BE2C (cell line): ENCODE data around the gene LYPD3.
A peak's percentile ranks its signal among the peaks of the same experiment; 100 is the strongest.
"Not testable (repeated sequence)": the region's sequence is repeated elsewhere in the genome, so short reads cannot be mapped to it uniquely, and the experiment has no call there.

Experiments
- DNase-seq: peaks from one replicate; pipeline ENCODE4 v3.0.0-alpha.2; 2020
- H3K27me3 ChIP-seq: fragments of 250-450 bp; sonication (Bioruptor Pico); 2 replicates; pipeline ENCODE4 v1.5.1; 2020; ENCODE audit warnings: mild to moderate bottlenecking
- H3K36me3 ChIP-seq: fragments of 250-450 bp; sonication (Bioruptor Pico); 2 replicates; pipeline ENCODE4 v1.5.1; 2020; ENCODE audit warnings: mild to moderate bottlenecking
- H3K4me1 ChIP-seq: fragments of 250-450 bp; sonication (Bioruptor Pico); 2 replicates; pipeline ENCODE4 v1.5.1; 2020
- H3K4me3 ChIP-seq: 2 replicates; pipeline ENCODE4 v1.5.1; 2011; ENCODE audit warnings: low read depth, low read length
- H3K9me3 ChIP-seq: fragments of 250-450 bp; sonication (Bioruptor Pico); 2 replicates; pipeline ENCODE4 v1.5.1; 2020
- TF ChIP-seq, protein P1 (sequence below): IDR thresholded peaks from 2 replicates; pipeline ENCODE4 v1.5.1; 2012; ENCODE audit warnings: mild to moderate bottlenecking, low read depth, low read length

LYPD3 gene

DNA sequence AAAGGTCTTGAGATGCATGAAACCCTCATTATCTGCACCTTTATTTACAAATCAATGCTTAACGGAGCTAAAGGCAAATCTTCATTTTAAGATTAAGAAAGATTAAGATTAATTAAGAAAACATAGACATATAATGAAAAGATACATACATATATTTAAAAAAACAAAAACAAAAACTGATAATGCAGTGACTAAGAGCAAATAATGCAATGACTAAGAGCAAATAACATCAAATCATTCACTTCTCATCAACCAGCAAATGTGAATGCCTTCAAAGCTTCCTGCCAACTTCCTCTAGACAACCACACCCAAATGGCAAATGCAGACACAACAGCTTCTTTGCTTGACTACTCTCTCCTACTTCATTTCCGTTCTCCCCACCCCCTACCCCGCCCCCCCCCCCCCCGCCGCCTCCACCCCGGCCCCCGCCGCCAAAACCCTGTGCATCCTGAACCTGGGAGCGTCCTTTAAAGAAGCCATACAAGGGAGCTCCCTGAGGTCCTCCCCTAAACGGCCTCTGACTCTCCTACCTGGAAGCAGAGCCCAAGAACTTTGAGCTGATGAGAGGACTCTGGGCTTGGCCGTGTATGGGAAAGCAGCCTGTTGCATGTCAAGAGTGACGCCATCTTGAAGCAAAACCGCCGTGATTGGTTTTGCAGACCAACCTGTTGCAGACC lies 26.2 kb downstream of the LYPD3 start:
- Histone ChIP-seq H3K9me3 (no peaks in the 10 kb centered on the region), H3K36me3 (no peaks in the 10 kb centered on the region), H3K27me3 (no peaks in the 10 kb centered on the region), H3K4me1 (no peaks in the 10 kb centered on the region), H3K4me3 (no peak overlapping the region)
- DNase-seq, result no peak
- TF ChIP-seq, protein P1, sequence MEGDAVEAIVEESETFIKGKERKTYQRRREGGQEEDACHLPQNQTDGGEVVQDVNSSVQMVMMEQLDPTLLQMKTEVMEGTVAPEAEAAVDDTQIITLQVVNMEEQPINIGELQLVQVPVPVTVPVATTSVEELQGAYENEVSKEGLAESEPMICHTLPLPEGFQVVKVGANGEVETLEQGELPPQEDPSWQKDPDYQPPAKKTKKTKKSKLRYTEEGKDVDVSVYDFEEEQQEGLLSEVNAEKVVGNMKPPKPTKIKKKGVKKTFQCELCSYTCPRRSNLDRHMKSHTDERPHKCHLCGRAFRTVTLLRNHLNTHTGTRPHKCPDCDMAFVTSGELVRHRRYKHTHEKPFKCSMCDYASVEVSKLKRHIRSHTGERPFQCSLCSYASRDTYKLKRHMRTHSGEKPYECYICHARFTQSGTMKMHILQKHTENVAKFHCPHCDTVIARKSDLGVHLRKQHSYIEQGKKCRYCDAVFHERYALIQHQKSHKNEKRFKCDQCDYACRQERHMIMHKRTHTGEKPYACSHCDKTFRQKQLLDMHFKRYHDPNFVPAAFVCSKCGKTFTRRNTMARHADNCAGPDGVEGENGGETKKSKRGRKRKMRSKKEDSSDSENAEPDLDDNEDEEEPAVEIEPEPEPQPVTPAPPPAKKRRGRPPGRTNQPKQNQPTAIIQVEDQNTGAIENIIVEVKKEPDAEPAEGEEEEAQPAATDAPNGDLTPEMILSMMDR, result no peak

DNA sequence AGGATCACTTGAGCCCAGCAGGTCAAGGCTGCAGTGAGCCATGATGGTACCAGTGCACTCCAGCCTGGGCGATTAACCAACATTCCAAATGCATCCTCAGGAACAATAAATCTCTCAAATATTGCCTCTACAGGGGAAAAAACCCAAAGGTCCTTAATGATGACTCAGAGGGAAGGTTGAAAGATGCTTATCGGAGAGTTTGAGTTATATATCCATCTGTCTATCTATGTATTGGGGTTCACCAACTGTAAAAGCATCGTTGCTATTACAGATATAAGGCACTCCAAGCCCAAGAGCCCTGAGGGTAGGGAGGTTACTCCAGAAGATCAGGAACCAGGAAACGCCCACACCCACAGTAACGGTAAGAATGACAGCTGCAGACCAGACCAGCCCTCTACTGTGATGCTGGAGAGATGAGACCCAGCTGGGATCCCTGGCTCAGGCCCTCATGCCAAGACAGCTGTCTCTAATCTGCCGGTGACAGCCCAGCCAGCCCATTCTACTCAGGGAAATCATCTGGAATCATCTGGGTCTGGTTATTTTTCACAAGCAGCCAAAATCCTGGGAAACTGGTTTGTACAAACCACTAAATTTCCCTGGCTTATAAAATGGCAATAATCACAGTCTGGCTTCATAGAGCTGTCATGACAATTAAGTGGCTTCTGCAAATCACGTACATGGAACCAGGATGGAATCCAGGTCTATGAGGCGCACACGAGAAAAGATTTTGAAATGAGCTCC lies 26.9 kb downstream of the LYPD3 start:
- Histone ChIP-seq H3K9me3 (no peaks in the 10 kb centered on the region), H3K4me3 (no peak overlapping the region), H3K4me1 (no peaks in the 10 kb centered on the region), H3K36me3 (no peaks in the 10 kb centered on the region), H3K27me3 (no peaks in the 10 kb centered on the region)
- TF ChIP-seq, protein P1, result no peak
- DNase-seq, result peak; percentile 78

DNA sequence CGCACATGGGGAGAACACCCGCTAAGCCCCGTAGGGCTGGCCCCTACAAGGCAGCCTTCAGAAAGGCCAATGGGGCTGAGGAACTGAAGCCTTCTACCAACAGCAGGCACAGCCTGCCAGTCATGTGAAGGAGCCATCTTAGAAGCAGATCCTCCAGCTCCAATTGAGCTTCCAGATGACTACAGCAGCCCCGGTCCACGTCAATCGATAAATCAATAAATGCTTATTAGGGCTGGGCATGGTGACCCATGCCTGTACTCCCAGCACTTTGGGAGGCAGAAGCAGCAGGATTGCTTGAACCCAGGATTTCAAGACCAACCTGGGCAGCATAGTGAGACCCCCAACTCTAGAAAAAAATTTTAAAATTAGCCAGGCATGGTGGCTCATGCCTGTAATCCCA lies 27.7 kb downstream of the LYPD3 start:
- Histone ChIP-seq H3K4me3 (no peak overlapping the region), H3K4me1 (no peaks in the 10 kb centered on the region), H3K27me3 (no peaks in the 10 kb centered on the region), H3K36me3 (no peaks in the 10 kb centered on the region), H3K9me3 (no peaks in the 10 kb centered on the region)
- TF ChIP-seq, protein P1, result no peak
- no peak for DNase-seq

DNA sequence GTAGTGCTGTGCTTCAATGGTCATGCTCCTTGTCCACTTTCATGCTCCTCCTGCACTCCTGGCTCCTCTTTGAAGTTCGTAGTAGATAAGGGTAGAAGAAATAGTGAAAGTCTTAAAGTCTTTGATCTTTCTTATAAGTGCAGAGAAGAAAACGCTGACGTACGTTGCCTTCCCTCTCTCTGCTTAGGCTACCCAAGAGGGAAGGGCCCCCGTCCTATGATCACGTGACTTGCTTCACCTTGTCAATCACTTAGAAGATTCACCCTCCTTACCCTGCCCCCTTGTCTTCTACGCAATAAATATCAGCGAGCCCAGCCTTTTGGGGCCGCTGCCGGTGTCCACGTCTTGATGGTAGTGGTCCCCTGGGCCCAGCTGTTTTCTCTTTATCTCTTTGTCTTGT lies 28.1 kb downstream of the LYPD3 start:
- H3K36me3 ChIP-seq, H3K4me3 ChIP-seq, H3K27me3 ChIP-seq, H3K4me1 ChIP-seq, DNase-seq, H3K9me3 ChIP-seq: not testable (repeated sequence)

DNA sequence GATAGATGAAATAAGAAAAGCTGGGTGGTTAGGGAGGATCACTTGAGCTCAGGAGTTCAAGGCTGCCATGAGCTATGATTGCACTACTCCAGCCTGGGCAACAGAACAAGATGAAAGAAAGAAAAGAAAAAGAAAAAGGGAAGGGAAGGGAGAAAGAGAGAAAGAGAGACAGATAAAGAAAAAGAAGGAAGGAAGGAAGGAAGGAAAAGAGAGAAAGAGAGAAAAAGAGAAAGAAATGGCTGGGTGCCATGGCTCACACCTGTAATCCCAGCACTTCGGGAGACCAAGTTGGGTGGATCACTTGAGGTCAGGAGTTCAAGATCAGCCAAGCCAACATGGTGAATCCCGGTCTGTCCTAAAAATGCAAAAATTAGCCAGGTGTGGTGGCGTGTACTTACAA lies 29.6 kb downstream of the LYPD3 start:
- Histone ChIP-seq H3K36me3 (no peaks in the 10 kb centered on the region), H3K9me3 (no peaks in the 10 kb centered on the region), H3K27me3 (no peaks in the 10 kb centered on the region), H3K4me1 (no peaks in the 10 kb centered on the region), H3K4me3 (no peak overlapping the region)
- TF ChIP-seq, protein P1, result no peak
- DNase-seq, result no peak

DNA sequence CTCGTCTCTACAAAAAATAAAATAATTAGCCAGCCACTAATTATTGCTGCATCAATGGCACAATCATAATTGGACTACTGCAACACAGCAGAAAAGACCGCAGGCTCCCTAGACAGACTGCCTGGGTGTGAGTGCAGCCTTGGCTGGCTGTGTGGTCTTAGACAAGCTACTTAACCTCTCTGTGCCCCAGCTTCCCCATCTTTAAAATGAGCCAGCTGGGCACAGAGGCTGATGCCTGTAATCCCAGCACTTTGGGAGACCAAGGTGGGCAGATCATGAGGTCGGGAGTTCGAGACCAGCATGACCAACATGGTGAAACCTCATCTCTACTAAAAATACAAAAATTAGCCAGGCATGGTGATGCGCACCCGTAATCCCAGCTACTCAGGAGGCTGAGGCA lies 31.7 kb downstream of the LYPD3 start:
- no peaks in the 10 kb centered on the region for H3K4me1 ChIP-seq
- H3K4me3 ChIP-seq, result no peak overlapping the region
- TF ChIP-seq, protein P1, result no peak
- no peaks in the 10 kb centered on the region for H3K9me3 ChIP-seq
- H3K36me3 ChIP-seq, result no peaks in the 10 kb centered on the region
- H3K27me3 ChIP-seq, result no peaks in the 10 kb centered on the region
- no peak for DNase-seq
